Bronchial epithelial cell (primary cell): Measurements from ENCODE around the gene ITGB2. TPM values are rescaled to one million over a fixed set of nuclear protein-coding genes. Genes with fewer than 3 reads are reported as not detected.

Experiments
- DNase-seq: peaks from one replicate; pipeline ENCODE4 v3.0.0-alpha.2; 2010; ENCODE audit warnings: low read depth
- FAIRE-seq: peaks from 2 replicates; lab custom pipeline; 2011; peaks lifted over from hg19 to GRCh38; lab: Jason Lieb, UNC
- H3K27me3 ChIP-seq: 2 replicates; pipeline ENCODE4 v1.5.1; 2011; ENCODE audit warnings: low read length; ENCODE audit not compliant: control insufficient read depth, insufficient read depth
- H3K36me3 ChIP-seq: 2 replicates; pipeline ENCODE4 v1.5.1; 2011; ENCODE audit warnings: low read length; ENCODE audit not compliant: control insufficient read depth, insufficient read depth
- H3K4me3 ChIP-seq: 2 replicates; pipeline ENCODE4 v1.5.1; 2011; ENCODE audit warnings: mild to moderate bottlenecking, low read depth, low read length, control low read depth
- total RNA-seq: library from RNA; depleted of rRNA; stranded (reverse); fragments of >200 nt; gene quantifications from 2 replicates; pipeline ENCODE4 v1.2.1, GENCODE V29; 2014
- TF ChIP-seq, protein P1 (sequence below): IDR thresholded peaks from 2 replicates; pipeline ENCODE4 v1.5.1; 2011; ENCODE audit warnings: mild to moderate bottlenecking, moderate library complexity, low read length, control low read depth, inconsistent platforms; ENCODE audit not compliant: insufficient read depth, severe bottlenecking

Gene ITGB2
- total RNA-seq, 1 donor from 2014 or later = 1.1 TPM

GRCh38 chr21:44854391-44854663 is 66.4 kb downstream of the ITGB2 start:
- Histone ChIP-seq H3K36me3 (peaks cover 40% of the 10 kb centered on the region), H3K27me3 (no peaks in the 10 kb centered on the region), H3K4me3 (no peak overlapping the region)
- DNase-seq = no peak
- TF ChIP-seq, protein P1, sequence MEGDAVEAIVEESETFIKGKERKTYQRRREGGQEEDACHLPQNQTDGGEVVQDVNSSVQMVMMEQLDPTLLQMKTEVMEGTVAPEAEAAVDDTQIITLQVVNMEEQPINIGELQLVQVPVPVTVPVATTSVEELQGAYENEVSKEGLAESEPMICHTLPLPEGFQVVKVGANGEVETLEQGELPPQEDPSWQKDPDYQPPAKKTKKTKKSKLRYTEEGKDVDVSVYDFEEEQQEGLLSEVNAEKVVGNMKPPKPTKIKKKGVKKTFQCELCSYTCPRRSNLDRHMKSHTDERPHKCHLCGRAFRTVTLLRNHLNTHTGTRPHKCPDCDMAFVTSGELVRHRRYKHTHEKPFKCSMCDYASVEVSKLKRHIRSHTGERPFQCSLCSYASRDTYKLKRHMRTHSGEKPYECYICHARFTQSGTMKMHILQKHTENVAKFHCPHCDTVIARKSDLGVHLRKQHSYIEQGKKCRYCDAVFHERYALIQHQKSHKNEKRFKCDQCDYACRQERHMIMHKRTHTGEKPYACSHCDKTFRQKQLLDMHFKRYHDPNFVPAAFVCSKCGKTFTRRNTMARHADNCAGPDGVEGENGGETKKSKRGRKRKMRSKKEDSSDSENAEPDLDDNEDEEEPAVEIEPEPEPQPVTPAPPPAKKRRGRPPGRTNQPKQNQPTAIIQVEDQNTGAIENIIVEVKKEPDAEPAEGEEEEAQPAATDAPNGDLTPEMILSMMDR = no peak
- FAIRE-seq = no peak

- TF ChIP-seq, protein P1 = no peak
- H3K36me3 ChIP-seq = peaks cover 40% of the 10 kb centered on the region
- no peak for FAIRE-seq
- DNase-seq = no peak
- H3K27me3 ChIP-seq = no peaks in the 10 kb centered on the region
- H3K4me3 ChIP-seq = no peak overlapping the region
Measured at GRCh38 chr21:44853601-44854390, 66.9 kb downstream of the ITGB2 start.

- H3K36me3 ChIP-seq = peaks cover 36% of the 10 kb centered on the region
- no peak for DNase-seq
- TF ChIP-seq, protein P1 = no peak
- FAIRE-seq = no peak
- no peak overlapping the region for H3K4me3 ChIP-seq
- no peaks in the 10 kb centered on the region for H3K27me3 ChIP-seq
Measured at GRCh38 chr21:44850905-44851657, 69.6 kb downstream of the ITGB2 start.

GRCh38 chr21:44850208-44850800 is 70.4 kb downstream of the ITGB2 start:
- DNase-seq (no peak), FAIRE-seq (no peak)
- H3K4me3 ChIP-seq = no peak overlapping the region
- TF ChIP-seq, protein P1 = no peak
- peaks cover 32% of the 10 kb centered on the region for H3K36me3 ChIP-seq
- H3K27me3 ChIP-seq = no peaks in the 10 kb centered on the region

DNA sequence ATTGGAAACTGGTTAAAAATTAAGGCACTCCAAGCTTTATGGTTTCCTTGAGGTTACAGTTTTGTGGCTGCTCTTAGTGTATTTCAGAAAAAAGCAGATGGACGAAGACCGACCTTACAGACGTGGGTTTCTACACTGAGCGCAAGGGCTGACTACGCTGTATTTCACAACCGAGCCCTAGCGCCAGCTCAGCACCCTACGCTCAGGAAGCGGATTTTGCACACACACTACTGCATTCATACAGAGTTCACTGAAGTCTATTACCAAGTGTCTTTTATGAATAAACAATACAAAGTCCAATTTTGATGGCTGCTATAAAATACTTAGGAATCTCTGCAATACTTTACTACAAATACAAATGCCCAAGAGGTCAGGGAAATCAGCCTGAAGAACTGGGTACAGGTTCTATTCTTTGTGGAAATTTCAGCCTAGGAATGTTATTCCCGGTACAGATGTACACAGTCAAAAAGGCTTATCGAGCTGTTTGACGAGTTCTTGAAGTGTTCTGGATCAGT is 71.0 kb downstream of the ITGB2 start:
- H3K27me3 ChIP-seq = no peaks in the 10 kb centered on the region
- peaks cover 28% of the 10 kb centered on the region for H3K36me3 ChIP-seq
- no peak overlapping the region for H3K4me3 ChIP-seq
- FAIRE-seq (no peak), DNase-seq (no peak)
- TF ChIP-seq, protein P1 = no peak
